ENCODE results near the gene ETV1.
A peak's percentile ranks its signal among the peaks of the same experiment; 100 is the strongest.

Gene ETV1

GRCh38 chr7:13852281-13852968, 137.0 kb downstream of the ETV1 start:
- Histone ChIP-seq H3K4me3 (ENCODE audit: extremely low read depth, insufficient read depth, low read length, poor library complexity, severe bottlenecking) (no peak overlapping the region), H3K9me3 (ENCODE audit: control insufficient read depth, low read length) (no peaks in the 10 kb centered on the region), H3K36me3 (ENCODE audit: control insufficient read depth, insufficient read depth, low read length) (no peaks in the 10 kb centered on the region), H3K4me1 (ENCODE audit: control insufficient read depth, insufficient read depth, low read length, poor library complexity, severe bottlenecking) (peaks cover 39% of the 10 kb centered on the region), H3K27ac (ENCODE audit: low read depth, low read length, severe bottlenecking) (peak overlapping the region; percentile 91)
- 94 to 96% methylated on average over 4 to 6 of the region's 8 CpGs for WGBS, 2 experiments (ENCODE audit: insufficient coverage in 2 of 2)

GRCh38 chr7:13851736-13852135, 137.7 kb downstream of the ETV1 start:
- Histone ChIP-seq H3K27ac (ENCODE audit: low read depth, low read length, severe bottlenecking) (peak overlapping the region; percentile 91), H3K4me1 (ENCODE audit: control insufficient read depth, insufficient read depth, low read length, poor library complexity, severe bottlenecking) (peaks cover 39% of the 10 kb centered on the region), H3K9me3 (ENCODE audit: control insufficient read depth, low read length) (no peaks in the 10 kb centered on the region), H3K36me3 (ENCODE audit: control insufficient read depth, insufficient read depth, low read length) (no peaks in the 10 kb centered on the region), H3K4me3 (ENCODE audit: extremely low read depth, insufficient read depth, low read length, poor library complexity, severe bottlenecking) (no peak overlapping the region)
- WGBS, 2 experiments (ENCODE audit: insufficient coverage in 2 of 2), result 77 to 100% methylated on average over 1 to 3 of the region's 4 CpGs

- 17% methylated on average over 2 of the region's 2 CpGs; no CpG with 5 or more reads in 1 of the 2 experiments for WGBS, 2 experiments (ENCODE audit: insufficient coverage in 2 of 2)
- Histone ChIP-seq H3K4me3 (ENCODE audit: extremely low read depth, insufficient read depth, low read length, poor library complexity, severe bottlenecking) (no peak overlapping the region), H3K4me1 (ENCODE audit: control insufficient read depth, insufficient read depth, low read length, poor library complexity, severe bottlenecking) (peaks cover 33% of the 10 kb centered on the region), H3K9me3 (ENCODE audit: control insufficient read depth, low read length) (no peaks in the 10 kb centered on the region), H3K27ac (ENCODE audit: low read depth, low read length, severe bottlenecking) (peak overlapping the region; percentile 91), H3K36me3 (ENCODE audit: control insufficient read depth, insufficient read depth, low read length) (no peaks in the 10 kb centered on the region)
Measured at GRCh38 chr7:13850185-13850752, 139.2 kb downstream of the ETV1 start.

DNA sequence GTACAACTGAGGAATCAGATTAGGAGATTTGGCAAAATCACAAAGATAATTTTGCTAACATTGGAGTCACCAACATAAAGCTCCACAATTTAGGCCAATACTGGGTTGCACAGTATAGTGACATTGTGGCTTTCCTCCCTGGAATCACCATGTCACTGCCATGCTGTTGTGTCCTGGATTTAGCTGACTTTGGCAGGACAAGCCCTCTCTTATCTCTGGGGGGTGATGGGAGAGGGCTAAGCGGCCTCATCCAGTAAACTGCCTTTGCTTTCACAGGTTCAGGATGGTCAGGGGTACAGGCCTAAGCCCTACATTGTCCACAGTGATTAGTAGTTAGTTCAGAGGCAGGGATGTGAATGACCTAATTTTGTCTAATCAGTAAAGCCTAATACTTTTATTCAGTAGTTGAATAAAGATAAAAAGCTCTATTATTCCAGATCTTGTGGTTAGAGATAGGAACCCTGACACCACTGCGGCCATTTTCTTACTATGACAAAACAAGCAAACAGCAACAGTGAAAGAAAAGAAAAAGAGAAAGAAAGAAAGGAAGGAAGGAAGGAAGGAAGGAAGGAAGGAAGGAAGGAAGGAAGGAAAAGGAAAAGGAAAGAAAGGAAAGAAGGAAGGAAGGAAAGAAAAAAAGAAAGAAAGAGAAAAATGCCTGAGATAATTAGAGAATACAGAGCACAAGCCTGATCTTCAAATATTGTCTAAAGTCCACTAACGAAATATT, 140.1 kb downstream of the ETV1 start:
- 60% methylated on average over 1 of the region's 3 CpGs; no CpG with 5 or more reads in 1 of the 2 experiments for WGBS, 2 experiments (ENCODE audit: insufficient coverage in 2 of 2)
- Histone ChIP-seq H3K4me1 (ENCODE audit: control insufficient read depth, insufficient read depth, low read length, poor library complexity, severe bottlenecking) (peaks cover 33% of the 10 kb centered on the region), H3K27ac (ENCODE audit: low read depth, low read length, severe bottlenecking) (peak overlapping the region; percentile 91)

DNA sequence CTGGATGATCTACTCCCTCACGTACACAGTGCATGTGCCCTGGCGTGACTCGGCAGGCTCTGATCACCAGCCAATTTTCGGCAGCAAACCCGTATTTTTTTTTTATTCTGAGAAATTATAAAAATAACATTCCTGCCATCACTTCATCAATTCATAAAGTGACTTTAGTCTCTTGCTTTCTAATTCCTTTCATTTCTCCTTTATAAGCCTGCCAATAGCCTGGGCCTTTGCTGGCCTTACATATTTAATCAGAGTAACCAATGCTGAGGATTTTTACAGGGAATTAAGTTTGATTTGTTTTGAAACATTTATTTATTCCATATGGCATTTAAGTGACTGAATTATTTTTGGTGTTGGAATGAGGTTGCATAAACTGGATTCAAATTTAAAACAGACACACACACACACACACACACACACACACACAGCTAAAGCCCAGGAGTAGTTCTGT, 140.8 kb downstream of the ETV1 start:
- H3K36me3 ChIP-seq (ENCODE audit: control insufficient read depth, insufficient read depth, low read length), result no peaks in the 10 kb centered on the region
- H3K27ac ChIP-seq (ENCODE audit: low read depth, low read length, severe bottlenecking), result no peak overlapping the region
- 80 to 91% methylated on average over 1 to 5 of the region's 5 CpGs for WGBS, 2 experiments (ENCODE audit: insufficient coverage in 2 of 2)
- H3K9me3 ChIP-seq (ENCODE audit: control insufficient read depth, low read length), result no peaks in the 10 kb centered on the region
- peaks cover 33% of the 10 kb centered on the region for H3K4me1 ChIP-seq (ENCODE audit: control insufficient read depth, insufficient read depth, low read length, poor library complexity, severe bottlenecking)
- H3K4me3 ChIP-seq (ENCODE audit: extremely low read depth, insufficient read depth, low read length, poor library complexity, severe bottlenecking), result no peak overlapping the region

More for the DNA sequence above, 140.1 kb downstream of the ETV1 start:
- Histone ChIP-seq H3K4me3 (ENCODE audit: extremely low read depth, insufficient read depth, low read length, poor library complexity, severe bottlenecking) (no peak overlapping the region), H3K9me3 (ENCODE audit: control insufficient read depth, low read length) (no peaks in the 10 kb centered on the region), H3K36me3 (ENCODE audit: control insufficient read depth, insufficient read depth, low read length) (no peaks in the 10 kb centered on the region)

- Histone ChIP-seq H3K4me1 (ENCODE audit: control insufficient read depth, insufficient read depth, low read length, poor library complexity, severe bottlenecking) (peaks cover 20% of the 10 kb centered on the region), H3K27ac (ENCODE audit: low read depth, low read length, severe bottlenecking) (no peak overlapping the region), H3K9me3 (ENCODE audit: control insufficient read depth, low read length) (no peaks in the 10 kb centered on the region), H3K4me3 (ENCODE audit: extremely low read depth, insufficient read depth, low read length, poor library complexity, severe bottlenecking) (no peak overlapping the region), H3K36me3 (ENCODE audit: control insufficient read depth, insufficient read depth, low read length) (no peaks in the 10 kb centered on the region)
- WGBS, 2 experiments (ENCODE audit: insufficient coverage in 2 of 2), result 50 to 100% methylated on average over 1 of the region's 4 CpGs
Measured at GRCh38 chr7:13846386-13846785, 143.1 kb downstream of the ETV1 start.

DNA sequence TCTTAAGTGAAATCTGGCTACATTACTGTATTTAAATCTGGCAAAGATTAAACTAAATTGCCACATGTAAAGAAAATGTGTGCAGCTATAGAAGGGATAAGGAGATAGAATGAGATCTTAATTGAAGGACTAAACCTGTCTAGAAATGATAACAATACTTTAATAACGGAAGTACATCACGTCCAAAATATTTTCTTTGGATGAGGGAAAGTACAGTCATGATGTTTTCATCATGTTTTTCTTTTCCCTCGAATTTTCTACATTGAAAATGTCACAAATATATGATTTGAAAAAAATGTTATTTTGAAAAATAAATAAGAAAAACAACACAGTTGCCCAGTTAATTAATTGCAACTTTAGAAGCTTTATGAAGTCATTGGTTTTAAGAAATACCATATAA, 143.9 kb downstream of the ETV1 start:
- Histone ChIP-seq H3K9me3 (ENCODE audit: control insufficient read depth, low read length) (no peaks in the 10 kb centered on the region), H3K36me3 (ENCODE audit: control insufficient read depth, insufficient read depth, low read length) (no peaks in the 10 kb centered on the region), H3K4me1 (ENCODE audit: control insufficient read depth, insufficient read depth, low read length, poor library complexity, severe bottlenecking) (peaks cover 15% of the 10 kb centered on the region), H3K27ac (ENCODE audit: low read depth, low read length, severe bottlenecking) (no peak overlapping the region), H3K4me3 (ENCODE audit: extremely low read depth, insufficient read depth, low read length, poor library complexity, severe bottlenecking) (no peak overlapping the region)
- WGBS, 2 experiments (ENCODE audit: insufficient coverage in 2 of 2), result no CpG with 5 or more reads among the region's 3 CpGs

DNA sequence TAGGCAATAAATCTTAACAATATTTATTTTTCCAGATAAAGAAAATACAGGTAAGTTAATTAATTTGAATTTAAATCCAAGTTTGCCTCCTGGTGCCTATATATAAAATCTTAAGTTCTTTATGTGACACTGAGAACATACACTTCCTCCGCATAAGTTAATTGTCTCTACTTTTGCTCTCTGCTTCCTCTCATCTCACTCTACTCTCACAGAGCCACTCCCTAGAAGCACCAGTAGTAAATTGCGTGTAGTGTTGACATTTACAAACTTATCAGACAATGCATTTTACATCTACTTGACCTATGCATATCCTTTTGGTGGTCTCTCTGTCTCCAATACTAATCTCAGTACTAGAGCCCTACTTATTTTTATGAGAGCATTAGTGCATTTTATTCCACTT, 144.5 kb downstream of the ETV1 start:
- WGBS, 2 experiments (ENCODE audit: insufficient coverage in 2 of 2), result 80 to 100% methylated on average over 1 of the region's 2 CpGs

GRCh38 chr7:13841284-13841683, 148.2 kb downstream of the ETV1 start:
- Histone ChIP-seq H3K27ac (ENCODE audit: low read depth, low read length, severe bottlenecking) (no peak overlapping the region), H3K36me3 (ENCODE audit: control insufficient read depth, insufficient read depth, low read length) (no peaks in the 10 kb centered on the region), H3K9me3 (ENCODE audit: control insufficient read depth, low read length) (no peaks in the 10 kb centered on the region), H3K4me3 (ENCODE audit: extremely low read depth, insufficient read depth, low read length, poor library complexity, severe bottlenecking) (no peak overlapping the region), H3K4me1 (ENCODE audit: control insufficient read depth, insufficient read depth, low read length, poor library complexity, severe bottlenecking) (no peaks in the 10 kb centered on the region)
- no CpG with 5 or more reads among the region's 2 CpGs for WGBS, 2 experiments (ENCODE audit: insufficient coverage in 2 of 2)

More for the DNA sequence above, 144.5 kb downstream of the ETV1 start:
- no peaks in the 10 kb centered on the region for H3K36me3 ChIP-seq (ENCODE audit: control insufficient read depth, insufficient read depth, low read length)
- H3K27ac ChIP-seq (ENCODE audit: low read depth, low read length, severe bottlenecking), result no peak overlapping the region
- no peak overlapping the region for H3K4me3 ChIP-seq (ENCODE audit: extremely low read depth, insufficient read depth, low read length, poor library complexity, severe bottlenecking)
- no peaks in the 10 kb centered on the region for H3K9me3 ChIP-seq (ENCODE audit: control insufficient read depth, low read length)
- peaks cover 8% of the 10 kb centered on the region for H3K4me1 ChIP-seq (ENCODE audit: control insufficient read depth, insufficient read depth, low read length, poor library complexity, severe bottlenecking)
